Superior temporal gyrus (tissue), 1 donor: Measurements from ENCODE around the gene CLEC18C.
"Not testable (repeated sequence)": the region's sequence is repeated elsewhere in the genome, so short reads cannot be mapped to it uniquely, and the experiment has no call there.

Experiments used
- DNase-seq: peaks from one replicate; pipeline ENCODE4 v3.0.0-alpha.2; 2016; ENCODE audit errors: extremely low spot score

The CLEC18C gene

GRCh38 chr16:70159355-70160348, 13.9 kb upstream of the CLEC18C start:
- no peak for DNase-seq

GRCh38 chr16:70160388-70160787, 13.2 kb upstream of the CLEC18C start:
- DNase-seq, result no peak

GRCh38 chr16:70160821-70161220, 12.8 kb upstream of the CLEC18C start:
- DNase-seq, result no peak

- no peak for DNase-seq
Observed at GRCh38 chr16:70161350-70161749, 12.2 kb upstream of the CLEC18C start.

GRCh38 chr16:70162041-70162451, 11.5 kb upstream of the CLEC18C start:
- no peak for DNase-seq

GRCh38 chr16:70163596-70163995, 10.0 kb upstream of the CLEC18C start:
- no peak for DNase-seq

- DNase-seq, result not testable (repeated sequence)
Observed at GRCh38 chr16:70166688-70167087, 6.9 kb upstream of the CLEC18C start.

- not testable (repeated sequence) for DNase-seq
Observed at GRCh38 chr16:70173916-70174315, 329 bp downstream of the CLEC18C start.

GRCh38 chr16:70174387-70174932, 873 bp downstream of the CLEC18C start:
- not testable (repeated sequence) for DNase-seq

- not testable (repeated sequence) for DNase-seq
Observed at GRCh38 chr16:70187858-70188607, 14.4 kb downstream of the CLEC18C start.

- not testable (repeated sequence) for DNase-seq
Observed at GRCh38 chr16:70188608-70188915, 15.0 kb downstream of the CLEC18C start.

GRCh38 chr16:70190574-70190973, 17.0 kb downstream of the CLEC18C start:
- DNase-seq, result not testable (repeated sequence)

GRCh38 chr16:70196683-70197300, 23.2 kb downstream of the CLEC18C start:
- not testable (repeated sequence) for DNase-seq

GRCh38 chr16:70197611-70198010, 24.0 kb downstream of the CLEC18C start:
- DNase-seq, result not testable (repeated sequence)

GRCh38 chr16:70198230-70198629, 24.6 kb downstream of the CLEC18C start:
- DNase-seq, result not testable (repeated sequence)

- DNase-seq, result not testable (repeated sequence)
Observed at GRCh38 chr16:70198666-70199065, 25.1 kb downstream of the CLEC18C start.

GRCh38 chr16:70199170-70199569, 25.6 kb downstream of the CLEC18C start:
- not testable (repeated sequence) for DNase-seq

- not testable (repeated sequence) for DNase-seq
Observed at GRCh38 chr16:70200063-70200462, 26.5 kb downstream of the CLEC18C start.

- not testable (repeated sequence) for DNase-seq
Observed at GRCh38 chr16:70203508-70203907, 29.9 kb downstream of the CLEC18C start.

GRCh38 chr16:70204010-70204409, 30.4 kb downstream of the CLEC18C start:
- not testable (repeated sequence) for DNase-seq

- DNase-seq, result not testable (repeated sequence)
Observed at GRCh38 chr16:70204668-70205405, 31.2 kb downstream of the CLEC18C start.
